PC-3 (cell line): ENCODE results near the gene RBM33. TPM values are rescaled to one million over a fixed set of nuclear protein-coding genes. Genes with fewer than 3 reads are reported as not detected.

Experiments used
- ATAC-seq: fragments of 200-7000 bp; cut with Tn5 transposase; 2 replicates; pipeline ENCODE4 v1.9.1; 2020; ENCODE audit warnings: mild to moderate bottlenecking, moderate library complexity
- BruUV-seq: library from RNA; stranded (reverse); fragments of 400-500 nt; replicated peaks from 2 replicates; lab custom pipeline; 2021; lab: Mats Ljungman, UMichigan
- CTCF ChIA-PET: fragments of 300-600 bp; sonication (Branson Sonifier 250); formaldehyde crosslinking; loops from one replicate; lab custom pipeline; 2022; ENCODE audit warnings: antibody characterized with exemption; lab: Charles Lee
- POLR2A ChIA-PET: fragments of 300-600 bp; sonication (Branson Sonifier 250); formaldehyde crosslinking; loops from one replicate; lab custom pipeline; 2022; ENCODE audit warnings: antibody characterized with exemption; ENCODE audit not compliant: unreplicated experiment; lab: Charles Lee
- DNase-seq: peaks from one replicate; pipeline ENCODE4 v3.0.0-alpha.2; 2015
- H2AFZ ChIP-seq: fragments of 300-600 bp; sonication (generic); 2 replicates; pipeline ENCODE4 v1.6.0; 2016; ENCODE audit warnings: antibody characterized with exemption, low read length
- H3F3A ChIP-seq: fragments of 300-600 bp; sonication (generic); one replicate; pipeline ENCODE4 v1.6.0; 2017; ENCODE audit warnings: antibody characterized with exemption, low read length, control low read depth, mild to moderate bottlenecking; ENCODE audit not compliant: unreplicated experiment
- H3K27ac ChIP-seq: fragments of 300-600 bp; sonication (generic); 2 replicates; pipeline ENCODE4 v1.5.1; 2016; ENCODE audit warnings: mild to moderate bottlenecking, low read length
- H3K27me3 ChIP-seq: fragments of 300-600 bp; sonication (generic); 2 replicates; pipeline ENCODE4 v1.6.1; 2016; ENCODE audit warnings: low read length, mixed read lengths
- H3K36me3 ChIP-seq: fragments of 300-600 bp; sonication (generic); 2 replicates; pipeline ENCODE4 v1.6.1; 2016; ENCODE audit warnings: low read depth, mixed run types, low read length, mixed read lengths
- H3K4me1 ChIP-seq: fragments of 300-600 bp; sonication (generic); 2 replicates; pipeline ENCODE4 v1.5.1; 2016; ENCODE audit warnings: low read length; ENCODE audit not compliant: insufficient read depth
- H3K4me2 ChIP-seq: fragments of 300-600 bp; sonication (generic); 2 replicates; pipeline ENCODE4 v1.6.0; 2016; ENCODE audit warnings: low read length
- H3K4me3 ChIP-seq: fragments of 300-600 bp; sonication (generic); 2 replicates; pipeline ENCODE4 v1.5.1; 2016; ENCODE audit warnings: mild to moderate bottlenecking, low read length, mixed read lengths
- H3K79me2 ChIP-seq: fragments of 300-600 bp; sonication (generic); 2 replicates; pipeline ENCODE4 v1.6.1; 2017; ENCODE audit warnings: low read length, mixed read lengths
- H3K9ac ChIP-seq: fragments of 300-600 bp; sonication (generic); 2 replicates; pipeline ENCODE4 v1.6.0; 2016; ENCODE audit warnings: mild to moderate bottlenecking, low read length
- H3K9me2 ChIP-seq: fragments of 300-600 bp; sonication (generic); replicated peaks from 2 replicates; pipeline ENCODE4 v1.6.1; 2016; ENCODE audit warnings: mixed run types, low read length, mixed read lengths
- H3K9me3 ChIP-seq: fragments of 300-600 bp; sonication (generic); 2 replicates; pipeline ENCODE4 v1.6.1; 2016; ENCODE audit warnings: low read length, mixed read lengths
- H4K20me1 ChIP-seq: fragments of 300-600 bp; sonication (generic); 2 replicates; pipeline ENCODE4 v1.6.1; 2016; ENCODE audit warnings: low read length, mixed read lengths
- EZH2 ChIP-seq: fragments of 300-600 bp; sonication (generic); IDR thresholded peaks from one replicate; pipeline ENCODE4 v1.6.1; 2017; ENCODE audit warnings: antibody characterized with exemption, mild to moderate bottlenecking, low read length; ENCODE audit not compliant: unreplicated experiment
- EZH2phosphoT487 ChIP-seq: fragments of 300-600 bp; sonication (generic); IDR thresholded peaks from 2 replicates; pipeline ENCODE4 v1.6.1; 2018; ENCODE audit warnings: mild to moderate bottlenecking, antibody characterized with exemption, low read length, borderline replicate concordance
- intact Hi-C: fragments of 100-400 bp; cut with micrococcal nuclease; formaldehyde crosslinking; loops from 2 replicates; pipeline ENCODE4 v1.9.0; 2023
- total RNA-seq: library from RNA; depleted of rRNA; stranded (reverse); fragments of >200 nt; gene quantifications from 2 replicates; pipeline ENCODE4 v1.2.3, GENCODE V29; 2014
- TF ChIP-seq, protein P1 (sequence below): fragments of 300-600 bp; sonication (generic); conservative IDR thresholded peaks from 2 replicates; pipeline ENCODE4 v1.5.1; 2017; ENCODE audit warnings: antibody characterized with exemption, low read depth, mild to moderate bottlenecking, low read length

The RBM33 gene
- total RNA-seq, 1 experiment from 2014 or later, result 25.3 TPM

DNA sequence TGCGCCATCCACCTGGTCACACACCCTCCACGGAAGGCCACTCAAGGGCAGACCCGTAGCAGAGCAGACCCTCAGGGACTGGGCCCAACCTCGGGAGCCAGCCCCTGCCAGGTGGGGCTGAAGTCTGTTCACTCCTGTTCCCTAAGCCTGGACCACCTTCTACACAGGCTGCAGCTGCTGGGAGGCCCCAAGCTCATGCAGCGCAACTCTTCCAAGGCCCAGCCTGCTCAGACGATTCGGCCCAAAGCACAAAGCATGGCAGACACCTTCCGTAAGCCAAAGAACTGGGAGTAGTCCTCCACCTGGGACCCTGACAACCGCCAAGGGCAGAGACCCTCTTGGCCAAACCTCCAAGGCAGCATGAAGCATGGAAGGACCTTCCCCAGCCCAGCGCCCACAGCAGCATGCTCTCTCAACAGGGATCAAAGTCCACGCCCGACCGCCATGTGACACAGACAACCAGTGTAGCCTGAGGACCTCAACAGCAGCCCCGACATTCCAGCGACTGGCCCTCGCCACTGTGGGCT is 156.3 kb downstream of the RBM33 start:
- no peak for TF ChIP-seq EZH2
- TF ChIP-seq EZH2phosphoT487, result no peak
- TF ChIP-seq, protein P1, sequence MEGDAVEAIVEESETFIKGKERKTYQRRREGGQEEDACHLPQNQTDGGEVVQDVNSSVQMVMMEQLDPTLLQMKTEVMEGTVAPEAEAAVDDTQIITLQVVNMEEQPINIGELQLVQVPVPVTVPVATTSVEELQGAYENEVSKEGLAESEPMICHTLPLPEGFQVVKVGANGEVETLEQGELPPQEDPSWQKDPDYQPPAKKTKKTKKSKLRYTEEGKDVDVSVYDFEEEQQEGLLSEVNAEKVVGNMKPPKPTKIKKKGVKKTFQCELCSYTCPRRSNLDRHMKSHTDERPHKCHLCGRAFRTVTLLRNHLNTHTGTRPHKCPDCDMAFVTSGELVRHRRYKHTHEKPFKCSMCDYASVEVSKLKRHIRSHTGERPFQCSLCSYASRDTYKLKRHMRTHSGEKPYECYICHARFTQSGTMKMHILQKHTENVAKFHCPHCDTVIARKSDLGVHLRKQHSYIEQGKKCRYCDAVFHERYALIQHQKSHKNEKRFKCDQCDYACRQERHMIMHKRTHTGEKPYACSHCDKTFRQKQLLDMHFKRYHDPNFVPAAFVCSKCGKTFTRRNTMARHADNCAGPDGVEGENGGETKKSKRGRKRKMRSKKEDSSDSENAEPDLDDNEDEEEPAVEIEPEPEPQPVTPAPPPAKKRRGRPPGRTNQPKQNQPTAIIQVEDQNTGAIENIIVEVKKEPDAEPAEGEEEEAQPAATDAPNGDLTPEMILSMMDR, result no peak
- intact Hi-C loops, result loop anchor here (5.0 kb wide), 1 partner anchor 961 kb away; no protein-coding TSS in a partner anchor
- no peaks in the 10 kb centered on the region for H3K79me2 ChIP-seq
- DNase-seq (no peak), ATAC-seq (no peak)
- peaks cover 8% of the 10 kb centered on the region; the same call in 1 of the 2 replicates for H3K4me1 ChIP-seq
- no peak overlapping the region for H2AFZ ChIP-seq
- no peaks in the 10 kb centered on the region for H3F3A ChIP-seq
- H3K9ac ChIP-seq, result no peak overlapping the region
- no peak overlapping the region for H3K27ac ChIP-seq
- no TSS peak for BruUV-seq
- no peaks in the 10 kb centered on the region for H3K9me3 ChIP-seq
- H4K20me1 ChIP-seq, result no peaks in the 10 kb centered on the region
- H3K9me2 ChIP-seq, result no peaks in the 10 kb centered on the region
- no peak overlapping the region for H3K4me3 ChIP-seq
- POLR2A ChIA-PET, result no interaction called here
- no peaks in the 10 kb centered on the region for H3K36me3 ChIP-seq
- CTCF ChIA-PET, result no interaction called here
- H3K4me2 ChIP-seq, result no peak overlapping the region
- H3K27me3 ChIP-seq, result no peaks in the 10 kb centered on the region

GRCh38 chr7:155802291-155802690 is 157.8 kb downstream of the RBM33 start:
- no peaks in the 10 kb centered on the region for H3K36me3 ChIP-seq
- no TSS peak for BruUV-seq
- peaks cover 8% of the 10 kb centered on the region; the same call in 1 of the 2 replicates for H3K4me1 ChIP-seq
- no peaks in the 10 kb centered on the region for H4K20me1 ChIP-seq
- H2AFZ ChIP-seq, result no peak overlapping the region
- no peak overlapping the region for H3K9ac ChIP-seq
- H3K4me3 ChIP-seq, result no peak overlapping the region
- ChIA-PET POLR2A (no interaction called here), CTCF (no interaction called here)
- H3K27me3 ChIP-seq, result no peaks in the 10 kb centered on the region
- no peaks in the 10 kb centered on the region for H3K9me3 ChIP-seq
- H3K9me2 ChIP-seq, result no peaks in the 10 kb centered on the region
- DNase-seq, result no peak
- no peak for ATAC-seq
- TF ChIP-seq EZH2 (no peak), EZH2phosphoT487 (no peak)
- TF ChIP-seq, protein P1, result no peak
- intact Hi-C loops, result loop anchor here (5.0 kb wide), 1 partner anchor 960 kb away; no protein-coding TSS in a partner anchor
- no peaks in the 10 kb centered on the region for H3F3A ChIP-seq
- H3K4me2 ChIP-seq, result no peak overlapping the region
- no peak overlapping the region for H3K27ac ChIP-seq
- H3K79me2 ChIP-seq, result no peaks in the 10 kb centered on the region

DNA sequence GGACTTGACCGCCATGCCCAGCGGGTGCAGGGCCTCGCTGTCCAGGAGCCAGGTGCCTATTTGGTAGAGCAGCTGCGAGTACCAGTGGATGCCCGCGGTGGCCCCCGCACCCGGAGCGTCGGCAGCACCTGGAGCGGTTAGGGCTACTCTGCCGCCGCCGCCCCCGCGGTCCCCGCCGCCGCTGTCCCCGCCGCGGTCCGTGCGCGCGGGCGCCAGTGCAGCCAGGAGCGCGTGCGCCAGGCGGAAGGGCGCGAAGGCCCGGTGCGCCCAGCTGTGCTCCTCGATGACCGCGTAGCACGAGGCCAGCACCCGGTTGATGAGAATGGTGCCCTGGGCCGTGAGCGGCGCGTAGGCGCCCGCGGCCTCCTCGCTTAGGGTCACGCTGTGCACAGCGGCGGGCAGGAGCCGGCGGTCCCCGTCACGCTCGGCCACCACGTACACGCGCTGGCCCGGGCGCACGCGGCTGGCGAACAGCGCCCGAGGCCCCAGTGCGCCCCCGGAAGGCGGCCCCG is 158.5 kb downstream of the RBM33 start:
- no peaks in the 10 kb centered on the region for H3K9me2 ChIP-seq
- H3K4me1 ChIP-seq, result peaks cover 8% of the 10 kb centered on the region; the same call in 1 of the 2 replicates
- no peaks in the 10 kb centered on the region for H3F3A ChIP-seq
- H3K79me2 ChIP-seq, result no peaks in the 10 kb centered on the region
- H3K9me3 ChIP-seq, result no peaks in the 10 kb centered on the region
- no peaks in the 10 kb centered on the region for H4K20me1 ChIP-seq
- no peaks in the 10 kb centered on the region for H3K36me3 ChIP-seq
- CTCF ChIA-PET, result no interaction called here
- ATAC-seq, result no peak
- intact Hi-C loops, result loop anchor here (5.0 kb wide), 1 partner anchor 959 kb away; no protein-coding TSS in a partner anchor
- POLR2A ChIA-PET, result no interaction called here
- 0 out of 2 replicates have a peak, but pooled peaks cover under 1% of the 10 kb centered on the region for H3K27me3 ChIP-seq
- no peak overlapping the region for H3K9ac ChIP-seq
- no peak overlapping the region for H3K4me2 ChIP-seq
- BruUV-seq, result no TSS peak
- no peak for DNase-seq
- H3K27ac ChIP-seq, result no peak overlapping the region
- H2AFZ ChIP-seq, result no peak overlapping the region
- H3K4me3 ChIP-seq, result no peak overlapping the region
- TF ChIP-seq, protein P1, result no peak
- TF ChIP-seq EZH2phosphoT487 (no peak), EZH2 (no peak)
